Measurements from ENCODE around the gene CFAP410.
A peak's percentile ranks its signal among the peaks of the same experiment; 100 is the strongest.
"Not testable (repeated sequence)": the region's sequence is repeated elsewhere in the genome, so short reads cannot be mapped to it uniquely, and the experiment has no call there.

Gene CFAP410

DNA sequence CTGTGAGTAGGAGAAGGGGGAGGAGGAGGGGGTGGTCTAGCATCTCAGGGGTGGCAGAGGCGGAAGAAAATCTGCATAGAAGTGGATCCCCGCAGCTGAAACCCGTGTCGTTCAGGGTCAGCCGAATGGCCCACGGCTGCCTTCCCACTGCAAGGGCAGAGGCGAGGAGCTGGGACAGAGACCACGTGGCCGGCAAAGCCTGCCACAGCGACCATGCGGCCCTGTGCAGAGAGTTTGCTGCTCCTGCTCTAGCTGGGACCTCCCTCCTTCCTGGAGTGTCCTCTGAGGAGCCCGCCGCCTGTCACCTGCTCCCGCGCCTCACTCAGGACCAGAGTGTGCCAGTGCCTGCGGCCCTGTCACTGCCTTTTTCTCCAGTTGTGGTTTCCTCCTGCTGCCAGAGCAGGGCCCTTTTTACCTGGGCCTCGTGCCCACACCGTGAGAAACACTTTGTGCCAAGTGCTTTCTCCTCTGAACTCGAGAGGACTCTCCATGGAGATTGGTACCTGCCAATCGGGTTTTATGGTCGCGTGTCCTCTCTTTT lies 8.8 kb upstream of the CFAP410 start:
- TF ChIP-seq POLR2A (IDR thresholded peaks at IDR 0.05; ENCODE audit: low read depth, low read length) (no peak), POLR2AphosphoS5 (IDR thresholded peaks at IDR 0.05; ENCODE audit: low read depth, low read length) (no peak), TAF1 (IDR thresholded peaks at IDR 0.05; ENCODE audit: borderline replicate concordance, low read depth, low read length) (no peak)
- DNase-seq (ENCODE audit: insufficient read length) (no peak), FAIRE-seq (no peak)

DNA sequence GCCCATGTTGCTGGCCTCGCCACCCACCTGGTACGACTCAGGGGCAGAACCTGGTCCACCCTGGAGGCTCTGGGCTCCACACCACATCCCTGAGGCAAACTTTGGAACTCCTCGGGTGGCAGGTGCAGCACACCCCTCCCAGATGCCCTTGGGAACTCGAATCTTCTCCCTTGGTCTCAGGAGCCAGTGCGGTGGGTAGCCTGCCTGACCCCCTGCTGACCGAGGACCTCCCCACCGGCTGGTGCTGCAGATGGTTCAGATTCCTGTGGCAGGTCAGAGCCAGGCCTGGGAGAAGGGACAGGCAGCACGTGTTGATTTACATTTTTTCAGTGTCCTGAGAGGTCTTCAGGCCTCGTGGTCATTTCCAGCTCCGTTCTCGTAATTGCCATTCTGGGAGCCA lies 6.3 kb upstream of the CFAP410 start:
- no peak for TF ChIP-seq TAF1 (IDR thresholded peaks at IDR 0.05; ENCODE audit: borderline replicate concordance, low read depth, low read length)
- no peak for TF ChIP-seq POLR2A (IDR thresholded peaks at IDR 0.05; ENCODE audit: low read depth, low read length)
- no peak for TF ChIP-seq POLR2AphosphoS5 (IDR thresholded peaks at IDR 0.05; ENCODE audit: low read depth, low read length)
- DNase-seq (ENCODE audit: insufficient read length) (no peak), FAIRE-seq (no peak)

DNA sequence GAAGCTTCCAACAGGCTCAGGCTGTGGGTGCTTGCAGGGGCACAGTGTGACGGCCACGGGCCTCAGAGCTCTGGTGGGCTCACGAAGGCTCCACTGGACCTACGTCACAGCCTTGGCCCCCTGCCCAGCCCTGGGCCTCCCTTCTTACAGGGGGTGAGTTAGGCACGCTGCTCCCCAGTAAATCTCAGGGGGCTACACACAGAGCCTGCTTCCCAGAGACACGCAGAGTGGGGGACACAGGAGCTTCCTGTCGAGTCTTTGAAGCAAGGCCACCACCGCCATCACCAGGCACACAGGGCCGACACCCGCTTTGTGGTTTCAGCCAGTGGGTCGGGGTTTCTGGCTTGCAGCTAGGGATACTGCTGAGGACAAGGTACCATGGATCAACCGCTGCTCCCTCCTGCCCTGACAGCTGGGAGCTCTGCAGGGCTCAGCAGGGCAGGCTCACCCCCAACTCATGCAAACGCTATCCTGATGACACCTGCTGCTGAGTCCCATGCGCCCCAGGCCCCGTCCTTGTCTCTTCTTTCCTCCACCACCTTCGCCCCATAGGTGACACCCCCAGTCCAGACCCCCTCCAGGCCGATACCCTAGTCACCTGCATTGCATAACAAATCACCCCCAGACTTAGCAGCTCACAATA lies 5.5 kb upstream of the CFAP410 start:
- FAIRE-seq: no peak
- TF ChIP-seq TAF1 (IDR thresholded peaks at IDR 0.05; ENCODE audit: borderline replicate concordance, low read depth, low read length) (no peak), POLR2A (IDR thresholded peaks at IDR 0.05; ENCODE audit: low read depth, low read length) (no peak), POLR2AphosphoS5 (IDR thresholded peaks at IDR 0.05; ENCODE audit: low read depth, low read length) (no peak)
- no peak for DNase-seq (ENCODE audit: insufficient read length)

DNA sequence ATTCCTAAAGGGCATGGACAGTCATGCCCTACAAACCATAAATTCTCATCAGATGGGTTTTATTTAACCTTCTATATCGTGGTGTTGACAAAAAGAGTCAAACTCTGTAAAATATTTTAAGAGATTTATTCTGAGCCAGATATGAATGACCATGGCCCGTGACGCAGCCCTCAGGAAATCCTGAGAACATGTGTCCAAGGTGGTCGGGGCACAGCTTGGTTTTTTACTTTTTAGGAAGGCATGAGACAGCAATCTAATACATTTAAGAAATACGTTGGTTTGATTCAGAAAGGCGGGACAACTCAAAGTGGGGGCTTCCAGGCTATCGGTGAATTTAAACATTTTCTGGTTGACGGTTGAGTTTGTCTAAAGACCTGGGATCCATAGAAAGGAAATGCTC lies 3.8 kb upstream of the CFAP410 start:
- not testable (repeated sequence) for DNase-seq (ENCODE audit: insufficient read length); FAIRE-seq

DNA sequence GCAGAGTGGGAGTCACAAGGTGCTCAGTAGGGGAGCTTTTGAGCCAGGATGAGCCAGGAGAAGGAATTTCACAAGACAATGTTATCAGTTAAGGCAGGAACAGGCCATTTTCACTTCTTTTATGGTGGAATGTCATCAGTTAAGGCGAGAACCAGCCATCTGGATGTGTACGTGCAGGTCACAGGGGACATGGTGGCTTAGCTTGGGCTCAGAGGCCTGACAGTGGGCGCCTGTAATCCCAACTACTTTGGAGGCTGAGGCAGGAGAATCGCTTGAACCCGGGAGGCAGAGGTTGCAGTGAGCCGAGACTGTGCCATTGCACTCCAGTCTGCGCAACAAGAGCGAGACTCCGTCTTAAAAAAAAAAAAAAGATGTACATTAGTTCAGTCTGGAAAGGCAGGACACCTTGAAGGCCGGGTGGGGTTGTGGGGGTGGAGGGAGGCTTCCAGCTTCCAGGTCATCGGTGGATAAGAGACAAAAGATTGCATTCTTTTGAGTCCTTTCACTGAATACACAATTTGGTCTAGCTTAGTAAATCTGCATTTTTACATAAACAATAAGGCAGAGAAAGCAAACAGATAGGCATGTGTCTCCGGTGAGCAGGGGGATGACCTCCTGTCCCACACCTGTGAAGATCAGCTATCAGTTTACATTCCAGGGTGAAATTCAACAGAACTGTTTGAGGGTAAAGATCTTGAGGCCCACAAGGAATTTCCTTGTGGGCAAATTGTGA lies 2.7 kb upstream of the CFAP410 start:
- not testable (repeated sequence) for FAIRE-seq; DNase-seq (ENCODE audit: insufficient read length)

DNA sequence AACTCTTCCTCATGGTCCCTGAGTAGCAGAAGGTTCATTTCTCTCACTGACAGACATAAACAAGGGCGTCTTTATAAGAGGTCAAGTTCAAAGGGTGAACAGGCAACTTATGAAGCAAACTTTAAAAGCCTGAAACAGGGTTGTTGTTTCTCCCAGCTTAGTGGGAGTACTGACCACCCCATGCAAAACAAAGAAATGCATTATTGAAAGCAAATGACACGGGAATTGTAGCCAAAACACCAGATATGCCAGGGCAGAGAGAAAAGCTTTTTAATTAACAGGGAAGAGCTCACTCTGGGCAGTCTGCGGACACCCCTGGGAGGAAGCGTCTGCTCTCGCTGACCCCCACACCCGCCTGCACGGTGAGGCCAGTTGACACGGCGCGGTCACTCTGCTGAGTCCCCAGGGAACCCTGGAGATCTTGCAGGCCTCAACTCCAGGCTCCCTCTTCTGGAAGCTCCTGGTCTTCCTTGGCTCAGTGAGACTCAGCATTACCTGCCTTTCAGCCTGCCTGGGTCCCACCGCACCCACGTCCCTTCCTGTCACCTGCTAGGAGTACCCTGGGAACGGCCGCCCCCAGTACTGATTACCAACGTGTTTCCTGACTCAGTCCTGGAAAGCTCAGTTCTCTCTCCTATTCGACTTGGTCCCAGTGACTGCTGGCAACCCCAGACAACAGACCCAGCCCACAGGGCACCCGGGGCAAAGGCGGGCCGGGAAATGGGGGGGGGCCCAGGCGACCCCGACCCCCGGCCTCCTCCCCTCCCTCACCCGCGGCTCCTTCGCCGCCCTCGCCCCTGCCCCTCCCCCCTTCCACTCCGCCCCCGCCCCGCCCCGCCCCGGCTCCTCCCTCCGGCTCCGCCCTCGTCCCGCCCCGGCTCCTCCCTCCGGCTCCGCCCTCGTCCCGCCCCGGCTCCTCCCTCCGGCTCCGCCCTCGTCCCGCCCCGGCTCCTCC lies 972 bp downstream of the CFAP410 start:
- FAIRE-seq (no peak), DNase-seq (ENCODE audit: insufficient read length) (no peak)
- no peak for TF ChIP-seq TAF1 (IDR thresholded peaks at IDR 0.05; ENCODE audit: borderline replicate concordance, low read depth, low read length)
- no peak for TF ChIP-seq POLR2AphosphoS5 (IDR thresholded peaks at IDR 0.05; ENCODE audit: low read depth, low read length)
- no peak for TF ChIP-seq POLR2A (IDR thresholded peaks at IDR 0.05; ENCODE audit: low read depth, low read length)

DNA sequence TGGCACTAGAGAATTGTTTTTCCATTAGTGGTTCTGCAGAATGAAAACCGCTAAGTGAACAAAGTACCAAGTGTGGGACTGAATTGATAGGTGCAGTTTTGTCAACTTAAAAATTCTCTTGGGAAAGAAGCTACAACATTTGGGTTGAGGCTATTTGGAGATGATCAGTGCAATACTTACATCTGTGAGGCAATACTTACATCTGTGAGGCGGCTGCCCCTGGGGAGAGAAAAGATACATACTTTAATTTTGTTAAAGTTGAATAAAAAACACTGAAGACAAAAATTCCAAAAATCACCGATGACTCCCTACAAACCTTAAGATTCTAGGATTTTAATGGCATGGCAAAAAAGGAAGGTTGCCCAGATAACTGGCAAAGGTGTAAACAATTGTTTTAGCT lies 1.7 kb downstream of the CFAP410 start:
- no peak for FAIRE-seq
- TF ChIP-seq POLR2AphosphoS5 (IDR thresholded peaks at IDR 0.05; ENCODE audit: low read depth, low read length) (no peak), POLR2A (IDR thresholded peaks at IDR 0.05; ENCODE audit: low read depth, low read length) (no peak), TAF1 (IDR thresholded peaks at IDR 0.05; ENCODE audit: borderline replicate concordance, low read depth, low read length) (no peak)
- DNase-seq (ENCODE audit: insufficient read length): no peak

DNA sequence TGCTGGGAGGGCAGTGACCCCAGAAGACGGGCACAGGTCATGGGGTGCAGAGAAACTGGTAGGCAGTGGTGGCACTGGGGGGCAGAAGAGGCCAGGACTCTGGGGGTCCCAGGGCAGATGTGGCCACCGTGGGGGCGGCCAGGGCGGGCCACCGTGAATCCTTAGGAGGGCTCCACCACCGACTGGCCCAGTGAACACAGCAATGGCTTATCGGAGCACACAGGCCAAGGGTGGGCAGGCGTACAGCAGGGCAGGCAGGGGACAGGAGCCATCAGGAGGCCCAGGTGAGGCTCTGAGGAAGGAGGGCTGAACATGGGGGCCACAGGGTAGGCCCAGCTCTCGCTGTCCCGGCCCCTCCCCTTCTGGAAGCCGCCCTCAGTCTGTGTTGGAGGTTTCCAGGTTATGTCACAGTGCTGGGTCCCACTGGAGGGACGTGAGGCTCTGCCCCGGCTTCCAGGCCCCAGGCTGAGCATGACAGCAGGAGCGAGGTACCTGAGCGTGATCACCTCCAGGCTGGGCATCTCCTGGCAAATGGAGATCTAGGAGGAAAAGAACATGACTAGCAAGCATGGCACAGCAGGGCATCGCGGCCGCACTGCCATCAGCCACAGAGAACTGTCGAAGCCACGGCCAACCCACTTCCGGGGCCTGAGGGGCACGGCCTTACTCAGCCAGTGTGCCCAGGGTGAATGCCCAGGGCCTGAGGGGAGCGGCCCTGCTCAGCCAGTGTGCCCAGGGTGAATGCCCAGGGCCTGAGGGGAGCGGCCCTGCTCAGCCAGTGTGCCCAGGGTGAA lies 3.7 kb downstream of the CFAP410 start:
- TF ChIP-seq TAF1 (IDR thresholded peaks at IDR 0.05; ENCODE audit: borderline replicate concordance, low read depth, low read length) (no peak), POLR2A (IDR thresholded peaks at IDR 0.05; ENCODE audit: low read depth, low read length) (0 out of 2 replicates have a peak, but pooled peaks have one; percentile 14)
- no peak for DNase-seq (ENCODE audit: insufficient read length)
- FAIRE-seq: no peak

DNA sequence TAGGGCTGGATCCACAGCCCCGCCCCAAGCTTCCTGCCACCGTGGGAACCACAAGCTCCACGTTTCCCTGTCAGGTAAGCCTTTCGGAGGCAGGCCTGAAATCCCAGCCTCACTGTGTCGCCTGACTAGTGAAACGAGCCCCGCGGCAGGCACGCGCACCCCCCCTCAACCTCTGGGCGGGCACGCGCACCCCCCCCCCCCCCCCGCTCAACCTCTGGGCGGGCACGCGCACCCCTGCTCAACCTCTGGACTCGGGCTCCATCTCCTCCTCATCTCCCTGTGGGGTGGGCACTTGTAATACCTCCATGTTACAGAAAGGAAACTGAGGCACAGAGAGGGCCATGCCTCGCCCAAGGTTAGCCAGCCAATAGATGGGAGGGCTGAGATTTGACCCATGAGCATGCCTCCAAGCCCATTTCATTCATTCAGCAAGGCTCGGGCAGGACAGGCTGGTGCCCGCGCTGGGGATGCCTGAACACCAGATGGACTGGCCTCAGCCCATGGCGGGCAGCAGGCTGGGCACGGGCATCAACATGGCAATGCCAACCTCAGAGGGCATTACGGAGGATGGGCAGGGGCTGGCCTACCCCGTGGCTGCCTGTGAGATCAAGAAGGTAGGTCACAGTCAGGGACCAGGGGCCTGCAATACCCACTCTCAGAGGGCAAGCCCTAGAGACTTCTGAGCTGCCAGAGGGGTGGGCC lies 4.7 kb downstream of the CFAP410 start:
- FAIRE-seq (no peak), DNase-seq (ENCODE audit: insufficient read length) (no peak)
- TF ChIP-seq POLR2A (IDR thresholded peaks at IDR 0.05; ENCODE audit: low read depth, low read length) (no peak), TAF1 (IDR thresholded peaks at IDR 0.05; ENCODE audit: borderline replicate concordance, low read depth, low read length) (no peak), POLR2AphosphoS5 (IDR thresholded peaks at IDR 0.05; ENCODE audit: low read depth, low read length) (no peak)

DNA sequence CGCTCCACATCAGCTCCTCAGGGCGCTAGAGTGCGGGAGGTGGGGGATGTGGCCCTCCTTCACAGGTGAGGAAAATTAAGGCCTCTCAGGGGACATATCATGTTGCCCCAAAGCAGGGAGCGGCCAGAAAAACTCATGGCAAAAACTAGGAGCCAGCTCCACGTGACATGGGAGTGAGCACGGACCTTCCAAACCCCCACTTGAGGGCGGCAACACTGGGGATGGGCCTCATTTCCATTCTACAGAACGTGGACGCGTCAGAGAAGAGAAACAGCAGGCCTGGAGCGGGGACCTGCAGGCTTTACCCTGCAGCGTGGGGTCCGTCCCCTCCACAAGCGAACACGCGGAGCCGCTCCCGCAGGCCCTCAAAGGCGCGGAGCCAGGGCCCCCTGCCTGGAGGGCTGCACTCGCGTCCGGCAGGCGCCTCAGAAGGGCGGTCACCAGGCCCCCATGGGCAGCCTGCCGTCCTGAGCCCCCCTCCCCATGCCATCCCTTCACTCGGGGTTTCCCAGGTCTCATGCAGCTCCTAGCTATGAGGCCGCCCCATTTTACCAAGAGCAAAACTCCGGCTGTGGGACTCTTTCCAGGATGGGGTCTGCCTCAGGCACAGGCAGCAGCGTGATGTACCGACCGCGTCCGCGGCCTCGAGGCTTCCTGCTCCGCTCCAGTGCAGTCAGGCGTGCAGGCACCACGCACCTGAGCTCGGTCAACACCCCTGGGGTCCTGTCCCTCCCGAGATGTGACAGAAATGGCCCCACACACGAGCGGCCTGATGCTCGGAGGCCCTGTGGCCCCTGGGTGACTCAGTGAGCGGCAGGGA lies 5.5 kb downstream of the CFAP410 start:
- 0 out of 2 replicates have a peak, but pooled peaks have one; percentile 9 for TF ChIP-seq POLR2AphosphoS5 (IDR thresholded peaks at IDR 0.05; ENCODE audit: low read depth, low read length)
- TF ChIP-seq TAF1 (IDR thresholded peaks at IDR 0.05; ENCODE audit: borderline replicate concordance, low read depth, low read length): no peak
- TF ChIP-seq POLR2A (IDR thresholded peaks at IDR 0.05; ENCODE audit: low read depth, low read length): no peak; the same call in 1 of the 2 replicates
- DNase-seq (ENCODE audit: insufficient read length) (no peak), FAIRE-seq (no peak)
